ENCODE data around the gene C1orf74. TPM values are rescaled to one million over a fixed set of nuclear protein-coding genes. Genes with fewer than 3 reads are reported as not detected.

C1orf74 gene
- total and polyA plus RNA-seq, 12 donors = 0.98 to 5.4 (median 2.2) TPM

DNA sequence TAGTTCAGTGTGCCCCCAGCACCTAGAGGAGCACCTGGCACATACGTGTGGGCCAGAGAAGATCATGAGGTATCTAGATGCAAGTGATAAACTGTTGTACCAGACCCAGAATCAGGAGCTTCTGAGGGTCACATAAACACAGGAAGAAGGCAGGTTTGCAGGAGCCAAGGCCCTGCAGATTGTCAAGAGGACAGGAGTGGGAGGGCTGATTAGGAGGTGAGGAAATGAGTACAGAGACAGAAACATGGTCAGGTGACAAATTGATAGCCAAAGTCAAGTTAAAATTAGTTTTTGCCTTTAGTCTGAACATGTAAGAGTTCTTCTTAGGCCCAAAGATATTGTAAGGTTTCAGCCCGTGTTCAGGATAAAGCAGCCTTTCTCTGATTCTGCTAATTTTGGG lies 42.5 kb downstream of the C1orf74 start:
- Histone ChIP-seq H3K4me3 (no peak overlapping the region), H3K36me3 (replicated peaks in 1 of 2) (no peaks in the 10 kb centered on the region), H3K4me1 (replicated peaks in 1 of 2) (no peaks in the 10 kb centered on the region), H3K9me3 (replicated peaks in 1 of 3) (no peaks in the 10 kb centered on the region), H3K27ac (peak overlapping the region in 3 of 5 donors; percentile 8 to 65 (median 41)), H3K27me3 (no peaks in the 10 kb centered on the region)
- DNase-seq = no peak
- WGBS, 4 donors = 81 to 86% (median 83%) methylated on average over 2 of the region's 2 CpGs
- intact Hi-C loops (cut with DNase I) = loop anchor here in 1 of 2 donors (10.0 kb wide), 2 partner anchors 47 to 117 kb away; no protein-coding TSS in a partner anchor
- TF ChIP-seq POLR2A (IDR thresholded peaks at IDR 0.05) = no peak
- TF ChIP-seq, protein P1, sequence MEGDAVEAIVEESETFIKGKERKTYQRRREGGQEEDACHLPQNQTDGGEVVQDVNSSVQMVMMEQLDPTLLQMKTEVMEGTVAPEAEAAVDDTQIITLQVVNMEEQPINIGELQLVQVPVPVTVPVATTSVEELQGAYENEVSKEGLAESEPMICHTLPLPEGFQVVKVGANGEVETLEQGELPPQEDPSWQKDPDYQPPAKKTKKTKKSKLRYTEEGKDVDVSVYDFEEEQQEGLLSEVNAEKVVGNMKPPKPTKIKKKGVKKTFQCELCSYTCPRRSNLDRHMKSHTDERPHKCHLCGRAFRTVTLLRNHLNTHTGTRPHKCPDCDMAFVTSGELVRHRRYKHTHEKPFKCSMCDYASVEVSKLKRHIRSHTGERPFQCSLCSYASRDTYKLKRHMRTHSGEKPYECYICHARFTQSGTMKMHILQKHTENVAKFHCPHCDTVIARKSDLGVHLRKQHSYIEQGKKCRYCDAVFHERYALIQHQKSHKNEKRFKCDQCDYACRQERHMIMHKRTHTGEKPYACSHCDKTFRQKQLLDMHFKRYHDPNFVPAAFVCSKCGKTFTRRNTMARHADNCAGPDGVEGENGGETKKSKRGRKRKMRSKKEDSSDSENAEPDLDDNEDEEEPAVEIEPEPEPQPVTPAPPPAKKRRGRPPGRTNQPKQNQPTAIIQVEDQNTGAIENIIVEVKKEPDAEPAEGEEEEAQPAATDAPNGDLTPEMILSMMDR (IDR thresholded peaks at IDR 0.05) = no peak

DNA sequence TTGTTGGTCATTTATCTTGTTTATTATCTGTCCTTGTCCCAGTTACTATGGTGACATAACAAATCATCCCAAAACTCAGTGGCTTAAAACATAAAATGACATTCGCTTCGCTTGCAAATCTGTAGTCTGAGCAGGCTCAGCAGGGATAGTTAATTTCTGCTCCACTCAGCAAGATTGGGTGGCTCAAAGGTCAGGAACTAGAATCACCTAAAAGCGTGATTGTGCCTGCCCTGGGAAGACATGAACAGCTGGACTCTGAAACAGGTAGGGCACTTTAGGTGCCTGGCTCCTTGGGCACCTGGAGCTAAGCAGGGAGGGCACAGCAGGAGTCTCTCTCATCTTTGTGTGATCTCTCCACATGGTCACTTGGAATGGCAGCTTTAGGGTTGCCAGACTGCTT lies 43.2 kb downstream of the C1orf74 start:
- no peaks in the 10 kb centered on the region for H3K9me3 ChIP-seq (replicated peaks in 1 of 3)
- intact Hi-C loops (cut with DNase I) = loop anchor here in 1 of 2 donors (10.0 kb wide), 2 partner anchors 46 to 116 kb away; no protein-coding TSS in a partner anchor
- no peak overlapping the region for H3K4me3 ChIP-seq
- H3K27me3 ChIP-seq = no peaks in the 10 kb centered on the region
- no peak for DNase-seq
- H3K27ac ChIP-seq = peak overlapping the region in 1 of 5 donors; percentile 65
- no peak for TF ChIP-seq POLR2A (IDR thresholded peaks at IDR 0.05)
- TF ChIP-seq, protein P1 (IDR thresholded peaks at IDR 0.05) = no peak
- 61 to 72% (median 63%) methylated on average over 3 of the region's 3 CpGs for WGBS, 4 donors
- no peaks in the 10 kb centered on the region for H3K36me3 ChIP-seq (replicated peaks in 1 of 2)
- H3K4me1 ChIP-seq (replicated peaks in 1 of 2) = no peaks in the 10 kb centered on the region

DNA sequence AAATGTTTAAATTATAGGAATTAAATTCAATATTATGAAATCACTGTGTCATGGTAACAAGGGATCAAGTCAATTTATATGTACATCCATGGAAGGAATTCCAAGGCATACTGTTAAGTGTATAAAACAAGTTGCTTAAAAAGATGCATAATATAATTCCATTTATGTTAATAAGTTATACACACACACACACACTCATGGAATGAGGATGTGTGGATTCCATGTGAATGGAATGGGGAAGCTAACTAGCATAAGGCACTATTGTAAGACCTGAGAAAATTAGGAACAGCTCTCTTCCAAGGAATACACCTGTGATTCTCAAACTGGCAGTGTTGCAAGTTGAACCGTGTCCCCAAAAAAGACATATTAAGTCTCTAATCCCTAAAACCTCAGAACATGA lies 46.1 kb downstream of the C1orf74 start:
- no peak overlapping the region for H3K4me3 ChIP-seq
- 89 to 94% (median 93%) methylated on average over 1 of the region's 1 CpG for WGBS, 4 donors
- H3K9me3 ChIP-seq (replicated peaks in 1 of 3) = no peaks in the 10 kb centered on the region
- no peak for DNase-seq
- TF ChIP-seq POLR2A (IDR thresholded peaks at IDR 0.05) = no peak
- TF ChIP-seq, protein P1 (IDR thresholded peaks at IDR 0.05) = no peak
- intact Hi-C loops (cut with DNase I) = no loop called here
- H3K36me3 ChIP-seq (replicated peaks in 1 of 2) = no peaks in the 10 kb centered on the region
- no peak overlapping the region for H3K27ac ChIP-seq
- H3K27me3 ChIP-seq = no peaks in the 10 kb centered on the region
- H3K4me1 ChIP-seq (replicated peaks in 1 of 2) = peaks cover 8 to 10% of the 10 kb centered on the region in 2 donors

DNA sequence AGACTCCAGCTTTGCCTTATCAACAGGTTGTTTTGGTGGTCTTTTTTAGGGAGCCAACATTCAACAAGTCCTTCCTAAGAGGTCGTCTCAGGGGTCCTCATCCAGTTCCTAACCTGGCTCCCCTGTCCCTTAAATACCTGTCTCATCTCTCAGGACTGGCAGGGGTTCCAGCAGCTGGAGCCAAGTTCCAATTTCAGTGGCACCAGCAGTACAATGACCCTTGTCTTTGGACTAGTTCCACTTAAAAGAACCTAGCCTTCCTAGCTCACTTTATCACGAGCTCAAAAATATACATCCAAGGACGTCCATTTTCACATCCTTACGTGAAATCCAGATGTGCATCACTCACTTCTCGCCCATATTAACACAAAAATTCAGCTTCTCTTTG lies 47.2 kb downstream of the C1orf74 start:
- no peak overlapping the region for H3K4me3 ChIP-seq
- no peak overlapping the region for H3K27ac ChIP-seq
- no peaks in the 10 kb centered on the region for H3K36me3 ChIP-seq (replicated peaks in 1 of 2)
- H3K9me3 ChIP-seq (replicated peaks in 1 of 3) = no peaks in the 10 kb centered on the region
- intact Hi-C loops (cut with DNase I) = no loop called here
- H3K27me3 ChIP-seq = no peaks in the 10 kb centered on the region
- H3K4me1 ChIP-seq (replicated peaks in 1 of 2) = peaks cover 13 to 16% of the 10 kb centered on the region in 2 donors
- 71 to 84% (median 78%) methylated on average over 5 of the region's 5 CpGs for WGBS, 4 donors
- no peak for TF ChIP-seq POLR2A (IDR thresholded peaks at IDR 0.05)
- TF ChIP-seq, protein P1 (IDR thresholded peaks at IDR 0.05) = no peak
- no peak for DNase-seq
